Ascending aorta (tissue), 2 donors: ENCODE data around the gene ANXA9. TPM values are rescaled to one million over a fixed set of nuclear protein-coding genes. Genes with fewer than 3 reads are reported as not detected.
A peak's percentile ranks its signal among the peaks of the same experiment; 100 is the strongest.

Experiments
- DNase-seq, 2 donors: peaks; one replicate each; pipeline ENCODE4 v3.0.0-alpha.2; 2019; ENCODE audit warnings: low spot score in 2 of 2
- H3K27ac ChIP-seq, 2 donors: fragments of 200-600 bp; sonication (generic); one replicate each; pipeline ENCODE4 v1.5.1; 2016 to 2017; ENCODE audit warnings: mild to moderate bottlenecking in 1 of 2
- H3K27me3 ChIP-seq: fragments of 200-600 bp; sonication (generic); one replicate; pipeline ENCODE4 v1.5.1; 2017
- H3K36me3 ChIP-seq, 2 donors: fragments of 200-600 bp; sonication (generic); one replicate each; pipeline ENCODE4 v1.5.1; 2016
- H3K4me1 ChIP-seq, 2 donors: fragments of 200-600 bp; sonication (generic); one replicate each; pipeline ENCODE4 v1.5.1; 2016 to 2017; ENCODE audit warnings: mild to moderate bottlenecking in 1 of 2
- H3K4me3 ChIP-seq, 2 donors: fragments of 200-600 bp; sonication (generic); one replicate each; pipeline ENCODE4 v1.5.1; 2016 to 2017; ENCODE audit warnings: mild to moderate bottlenecking in 1 of 2
- H3K9me3 ChIP-seq, 2 donors: fragments of 200-600 bp; sonication (generic); one replicate each; pipeline ENCODE4 v1.5.1; 2016
- intact Hi-C: fragments of 100-400 bp; cut with DNase I; formaldehyde crosslinking; loops from one replicate; pipeline ENCODE4 v1.15.1; 2023
- total RNA-seq: library from RNA; depleted of rRNA; stranded (reverse); fragments of >200 nt; gene quantifications from one replicate; pipeline ENCODE4 v1.1.0, GENCODE V29; 2016
- TF ChIP-seq, protein P1 (sequence below), 3 experiments: fragments of 200-600 bp in 2 of 3; fragments of 450-650 bp in 1 of 3; sonication (generic) in 2 of 3; IDR thresholded peaks; one replicate each; pipeline ENCODE4 v1.5.1; 2016 to 2019; ENCODE audit warnings: antibody characterized with exemption in 3 of 3, mild to moderate bottlenecking in 1 of 3, moderate library complexity in 1 of 3

Gene ANXA9
- total RNA-seq, 1 donor from 2014 or later, result not detected

DNA sequence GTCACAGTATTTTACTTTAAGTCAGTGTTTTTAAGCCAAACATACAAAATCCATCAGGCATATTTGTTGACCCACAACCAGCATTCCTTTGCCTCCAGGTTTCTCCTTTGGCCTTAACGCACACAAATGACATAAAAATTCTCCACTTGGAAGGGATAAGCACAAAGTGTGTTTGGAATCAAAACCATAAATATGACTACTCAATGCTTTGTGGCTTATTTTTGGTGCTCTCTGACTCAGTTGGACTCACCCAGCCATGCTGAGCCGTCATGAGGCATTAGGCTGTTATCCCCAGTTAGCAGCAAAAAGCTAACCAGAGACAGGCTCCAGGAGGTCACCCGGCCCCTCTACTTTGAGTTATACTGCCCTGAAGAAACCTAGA, 27.1 kb downstream of the ANXA9 start:
- no peak for DNase-seq
- intact Hi-C loops, result loop anchor here (2.0 to 10.0 kb wide), 3 partner anchors 50 to 314 kb away; partner anchors contain the start of genes ARNT, CDC42SE1 and GOLPH3L
- Histone ChIP-seq H3K27ac (peak overlapping the region; percentile 77 to 81), H3K4me1 (peaks cover 7 to 39% of the 10 kb centered on the region in 2 donors), H3K9me3 (no peaks in the 10 kb centered on the region), H3K27me3 (no peaks in the 10 kb centered on the region), H3K36me3 (no peaks in the 10 kb centered on the region), H3K4me3 (peak overlapping the region; percentile 70 to 71)
- TF ChIP-seq, protein P1, sequence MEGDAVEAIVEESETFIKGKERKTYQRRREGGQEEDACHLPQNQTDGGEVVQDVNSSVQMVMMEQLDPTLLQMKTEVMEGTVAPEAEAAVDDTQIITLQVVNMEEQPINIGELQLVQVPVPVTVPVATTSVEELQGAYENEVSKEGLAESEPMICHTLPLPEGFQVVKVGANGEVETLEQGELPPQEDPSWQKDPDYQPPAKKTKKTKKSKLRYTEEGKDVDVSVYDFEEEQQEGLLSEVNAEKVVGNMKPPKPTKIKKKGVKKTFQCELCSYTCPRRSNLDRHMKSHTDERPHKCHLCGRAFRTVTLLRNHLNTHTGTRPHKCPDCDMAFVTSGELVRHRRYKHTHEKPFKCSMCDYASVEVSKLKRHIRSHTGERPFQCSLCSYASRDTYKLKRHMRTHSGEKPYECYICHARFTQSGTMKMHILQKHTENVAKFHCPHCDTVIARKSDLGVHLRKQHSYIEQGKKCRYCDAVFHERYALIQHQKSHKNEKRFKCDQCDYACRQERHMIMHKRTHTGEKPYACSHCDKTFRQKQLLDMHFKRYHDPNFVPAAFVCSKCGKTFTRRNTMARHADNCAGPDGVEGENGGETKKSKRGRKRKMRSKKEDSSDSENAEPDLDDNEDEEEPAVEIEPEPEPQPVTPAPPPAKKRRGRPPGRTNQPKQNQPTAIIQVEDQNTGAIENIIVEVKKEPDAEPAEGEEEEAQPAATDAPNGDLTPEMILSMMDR (IDR thresholded peaks at IDR 0.05), result no peak

DNA sequence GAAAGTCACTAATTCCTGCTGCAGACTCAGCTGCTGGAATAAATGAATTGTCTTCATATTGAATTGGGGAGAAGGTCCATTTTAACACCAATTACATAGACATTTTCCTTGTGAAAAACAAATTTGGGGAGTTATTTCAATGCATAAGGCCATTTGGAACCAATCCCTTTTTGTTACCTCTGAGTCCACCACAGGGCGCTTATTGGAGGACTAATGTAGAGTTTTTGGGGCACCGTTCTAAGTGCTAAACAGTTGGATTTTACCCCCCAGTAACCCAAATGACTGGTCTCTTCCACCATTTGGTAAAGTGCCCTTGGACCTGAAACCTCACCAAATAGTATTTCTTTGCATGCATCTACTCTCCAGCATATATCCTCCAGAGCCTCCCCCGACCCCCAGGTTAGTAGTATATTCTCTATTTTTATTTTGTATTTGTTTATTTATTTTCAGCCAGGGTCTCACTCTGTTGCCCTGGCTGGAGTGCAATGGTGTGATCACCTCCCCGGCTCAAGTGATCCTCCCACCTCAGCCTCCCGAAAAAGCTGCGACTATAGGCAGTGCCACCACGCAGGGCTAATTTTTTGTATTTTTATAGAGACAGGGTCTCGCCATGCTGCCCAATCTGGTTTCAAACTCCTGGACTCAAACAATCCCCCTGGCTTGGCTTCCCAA, 27.7 kb downstream of the ANXA9 start:
- H3K9me3 ChIP-seq, result no peaks in the 10 kb centered on the region
- H3K4me1 ChIP-seq, result peaks cover 6 to 33% of the 10 kb centered on the region in 2 donors

GRCh38 chr1:151010346-151010726, 28.2 kb downstream of the ANXA9 start:
- H3K9me3 ChIP-seq, result no peaks in the 10 kb centered on the region
- H3K36me3 ChIP-seq, result no peaks in the 10 kb centered on the region
- no peaks in the 10 kb centered on the region for H3K27me3 ChIP-seq
- intact Hi-C loops, result no loop called here
- TF ChIP-seq, protein P1 (IDR thresholded peaks at IDR 0.05), result no peak
- peaks cover 3 to 28% of the 10 kb centered on the region in 2 donors for H3K4me1 ChIP-seq
- DNase-seq, result no peak
- no peak overlapping the region for H3K4me3 ChIP-seq
- H3K27ac ChIP-seq, result no peak overlapping the region

More for the DNA sequence above, 27.7 kb downstream of the ANXA9 start:
- H3K36me3 ChIP-seq, result no peaks in the 10 kb centered on the region
- TF ChIP-seq, protein P1 (IDR thresholded peaks at IDR 0.05), result no peak
- no peaks in the 10 kb centered on the region for H3K27me3 ChIP-seq
- DNase-seq, result no peak
- H3K27ac ChIP-seq, result peak overlapping the region in 1 of 2 donors; percentile 81
- intact Hi-C loops, result loop anchor here (2.0 to 10.0 kb wide), 3 partner anchors 49 to 315 kb away; partner anchors contain the start of genes ARNT, CDC42SE1 and GOLPH3L
- peak overlapping the region; percentile 70 to 71 for H3K4me3 ChIP-seq

- TF ChIP-seq, protein P1 (IDR thresholded peaks at IDR 0.05), result no peak
- Histone ChIP-seq H3K27ac (no peak overlapping the region), H3K4me3 (no peak overlapping the region), H3K4me1 (peaks cover 3 to 27% of the 10 kb centered on the region in 2 donors), H3K27me3 (no peaks in the 10 kb centered on the region), H3K9me3 (no peaks in the 10 kb centered on the region), H3K36me3 (no peaks in the 10 kb centered on the region)
- DNase-seq, result no peak
- intact Hi-C loops, result no loop called here
Measured at GRCh38 chr1:151011154-151011850, 29.2 kb downstream of the ANXA9 start.

DNA sequence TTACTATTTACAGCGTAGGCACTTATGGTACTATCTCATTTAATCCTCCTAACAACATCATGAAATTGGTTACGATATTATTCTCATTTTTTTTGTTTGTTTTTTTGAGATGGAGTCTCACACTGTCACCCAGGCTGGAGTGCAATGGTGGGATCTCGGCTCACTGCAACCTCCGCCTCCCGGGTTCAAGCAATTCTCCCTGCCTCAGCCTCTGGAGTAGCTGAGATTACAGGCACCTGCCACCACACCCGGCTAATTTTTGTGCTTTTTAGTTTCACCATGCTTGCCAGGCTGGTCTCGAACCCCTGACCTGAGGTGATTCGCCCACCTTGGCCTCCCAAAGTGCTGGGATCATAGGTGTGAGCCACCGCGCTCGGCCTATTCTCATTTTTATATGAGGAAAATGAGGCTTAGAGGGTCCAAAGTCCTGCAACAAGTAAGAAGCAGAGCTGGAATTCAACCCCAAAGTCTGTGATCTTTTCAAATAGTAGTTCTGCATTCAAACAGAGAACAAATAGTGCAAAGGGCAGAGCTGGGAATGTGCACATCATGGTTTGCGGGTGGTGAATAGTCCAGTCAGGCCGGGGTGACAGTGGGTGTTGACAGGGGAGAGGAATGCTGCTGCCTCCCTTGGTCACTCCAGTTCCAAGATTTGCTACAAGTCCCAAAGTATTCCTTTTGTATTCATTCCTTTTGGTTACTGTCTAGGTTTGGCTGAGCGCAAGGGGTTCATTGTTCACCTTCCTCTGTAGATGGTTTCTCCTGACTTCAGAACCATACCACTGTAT, 30.8 kb downstream of the ANXA9 start:
- peaks cover 3 to 5% of the 10 kb centered on the region in 2 donors for H3K36me3 ChIP-seq
- no peaks in the 10 kb centered on the region for H3K27me3 ChIP-seq
- no peak overlapping the region for H3K4me3 ChIP-seq
- intact Hi-C loops, result no loop called here
- no peaks in the 10 kb centered on the region for H3K9me3 ChIP-seq
- peaks cover 0 to 17% of the 10 kb centered on the region in 2 donors for H3K4me1 ChIP-seq
- TF ChIP-seq, protein P1 (IDR thresholded peaks at IDR 0.05), result no peak
- peak overlapping the region; percentile 8 to 59 for H3K27ac ChIP-seq
- no peak for DNase-seq
